ENCODE results near the gene GRAMD2A. TPM values are rescaled to one million over a fixed set of nuclear protein-coding genes. Genes with fewer than 3 reads are reported as not detected.

Gene GRAMD2A
- polyA plus RNA-seq, 3 donors, result not detected

- no peaks in the 10 kb centered on the region for H3K27me3 ChIP-seq (ENCODE audit: control insufficient read depth in 2 of 2, insufficient read depth in 2 of 2, low read length in 2 of 2)
- DNase-seq, result no peak
- H3K27ac ChIP-seq (ENCODE audit: low read depth in 1 of 2, low read length in 2 of 2), result no peak overlapping the region
- H3K9me3 ChIP-seq (replicated peaks in 1 of 2; ENCODE audit: control insufficient read depth in 1 of 2, insufficient read depth in 1 of 2, low read length in 2 of 2), result no peaks in the 10 kb centered on the region
- H3K27me3 Mint-ChIP-seq (ENCODE audit: low read depth in 3 of 3), result peaks cover 0 to 2% (median 1%) of the 10 kb centered on the region in 3 donors
- no peak overlapping the region for H3K9ac ChIP-seq (ENCODE audit: insufficient read depth, low read length, poor library complexity, severe bottlenecking)
- no peaks in the 10 kb centered on the region for H3K4me1 ChIP-seq (ENCODE audit: control insufficient read depth in 1 of 2, insufficient read depth in 2 of 2, low read length in 2 of 2)
- no peak overlapping the region for H3K4me3 Mint-ChIP-seq
- H3K9me3 Mint-ChIP-seq, result peaks cover 0 to 3% (median 0%) of the 10 kb centered on the region in 7 donors
- H3K36me3 Mint-ChIP-seq, result peaks cover 0 to 2% of the 10 kb centered on the region in 2 donors
- H3K4me2 ChIP-seq (replicated peaks; ENCODE audit: extremely low read depth, low read length, poor library complexity, severe bottlenecking), result no peak overlapping the region
- H4K20me1 ChIP-seq (ENCODE audit: insufficient read depth, low read length), result peaks cover 4% of the 10 kb centered on the region
- no peak overlapping the region for H3K4me3 ChIP-seq (replicated peaks in 1 of 3; ENCODE audit: low read depth in 2 of 3, low read length in 3 of 3)
- peaks cover 3% of the 10 kb centered on the region for H3K4me1 Mint-ChIP-seq
- no peak overlapping the region for H3K27ac Mint-ChIP-seq
- 100% methylated on average over 1 of the region's 3 CpGs for WGBS (ENCODE audit: insufficient coverage)
- TF ChIP-seq CTCF (IDR thresholded peaks at IDR 0.05), result no peak
- no peak overlapping the region for H2AFZ ChIP-seq (ENCODE audit: insufficient read depth, low read depth, low read length, poor library complexity, severe bottlenecking)
- peaks cover 23% of the 10 kb centered on the region for H3K79me2 ChIP-seq (ENCODE audit: insufficient read depth, low read length)
- intact Hi-C loops (cut with micrococcal nuclease), result loop anchor here in 1 of 2 donors (10.0 kb wide), 2 partner anchors 84 to 1524 kb away; partner anchors contain the start of genes GRAMD2A and NPTN
- H3K36me3 ChIP-seq (replicated peaks in 1 of 2; ENCODE audit: control insufficient read depth in 1 of 2, insufficient read depth in 2 of 2, low read length in 2 of 2), result no peaks in the 10 kb centered on the region
These were observed 87.2 kb downstream of the GRAMD2A start for GRCh38 chr15:72110355-72110754.

Other genes with a start within 250 kb of the GRAMD2A start
- gene MYO9A, start 79.6 kb downstream of the GRAMD2A start, polyA plus RNA-seq, result 1 to 10 TPM; 3.9 to 6.6 (median 5.0) TPM
- 1 to 10 TPM in 1 of 3 donors, under 1 TPM in 2; 0.52 to 1.4 (median 0.79) TPM for gene SENP8, start 79.4 kb downstream of the GRAMD2A start, polyA plus RNA-seq
- gene PKM, start 33.4 kb upstream of the GRAMD2A start, polyA plus RNA-seq, result 100 to 1,000 TPM; 544 to 999 (median 986) TPM
- 100 to 1,000 TPM in 1 of 3 donors, 10 to 100 TPM in 2; 12.9 to 165 (median 13.5) TPM for gene PARP6, start 74.8 kb upstream of the GRAMD2A start, polyA plus RNA-seq
- 1 to 10 TPM in 1 of 3 donors, not detected in 2; 2.9 TPM for gene CELF6, start 122.4 kb upstream of the GRAMD2A start, polyA plus RNA-seq
- gene HEXA, start 178.2 kb upstream of the GRAMD2A start, polyA plus RNA-seq, result 100 to 1,000 TPM; 164 to 192 (median 186) TPM
- gene TMEM202, start 200.5 kb upstream of the GRAMD2A start, polyA plus RNA-seq, result not detected